DOHH2 (cell line): Measurements from ENCODE around the gene ARID4B.

ENCODE experiments used
- CTCF ChIP-seq: fragments of 200-600 bp; sonication (generic); IDR thresholded peaks from one replicate; pipeline ENCODE4 v1.5.1; 2014; ENCODE audit warnings: antibody characterized with exemption, mild to moderate bottlenecking, low read depth, low read length; ENCODE audit not compliant: poor library complexity, severe bottlenecking
- EZH2phosphoT487 ChIP-seq: fragments of 200-600 bp; sonication (generic); IDR thresholded peaks from 2 replicates; pipeline ENCODE4 v1.6.1; 2017; ENCODE audit warnings: borderline replicate concordance, mild to moderate bottlenecking, antibody characterized with exemption, low read length, moderate library complexity, mixed read lengths

GRCh38 chr1:235139315-235139714, 188.7 kb downstream of the ARID4B start:
- TF ChIP-seq CTCF = no peak
- TF ChIP-seq EZH2phosphoT487 = no peak
